PC-9 (cell line): ENCODE results near the gene PAFAH1B1.

ENCODE experiments used
- CTCF ChIP-seq: fragments of 200-600 bp; sonication (generic); conservative IDR thresholded peaks from 2 replicates; pipeline ENCODE4 v1.6.1; 2017; ENCODE audit warnings: mixed run types, antibody characterized with exemption, mild to moderate bottlenecking, moderate library complexity
- EZH2 ChIP-seq: fragments of 200-600 bp; sonication (generic); IDR thresholded peaks from 2 replicates; pipeline ENCODE4 v1.8.0; 2017; ENCODE audit warnings: antibody characterized with exemption, low read depth

DNA sequence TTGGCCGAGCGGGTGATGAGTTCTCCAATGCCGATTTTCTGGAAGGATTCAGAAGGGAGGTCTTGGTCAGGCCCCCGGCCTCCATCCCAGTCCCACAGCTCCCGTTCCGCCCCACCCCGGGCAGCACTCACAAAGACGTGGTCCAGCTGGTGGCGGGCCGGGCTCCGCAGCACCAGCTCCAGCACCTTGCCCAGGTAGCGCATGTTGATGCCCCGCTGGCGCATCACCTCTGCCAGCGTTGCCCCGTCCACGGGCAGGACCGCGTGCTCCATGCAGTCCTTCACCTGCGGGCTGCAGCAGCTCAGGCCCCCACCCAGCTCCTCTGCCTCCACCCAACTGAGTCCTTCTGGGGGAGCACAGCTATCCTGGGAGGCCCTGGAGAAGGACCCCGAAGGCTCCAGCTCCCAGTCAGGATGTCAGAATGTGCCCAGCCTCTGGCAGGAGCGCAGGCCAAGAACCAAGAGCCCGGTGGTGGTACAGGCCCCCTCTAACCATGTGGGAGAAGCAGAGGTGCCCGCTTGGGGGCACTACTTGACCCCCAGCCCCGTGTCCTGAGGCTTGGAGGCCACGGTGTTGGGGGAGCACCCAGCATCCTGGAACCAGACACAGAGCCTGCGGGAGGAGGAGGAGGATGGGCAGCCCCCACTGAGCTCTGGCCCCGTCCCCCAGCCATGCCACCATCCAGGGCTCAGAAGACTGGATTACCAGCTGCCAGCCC, 101.9 kb downstream of the PAFAH1B1 start:
- no peak for TF ChIP-seq CTCF
- no peak for TF ChIP-seq EZH2
